NCI-H2227 treated with DMSO at 0.1 percent for 48 hours (cell line): Measurements from ENCODE around the gene KCNG2.
"Not testable (repeated sequence)": the region's sequence is repeated elsewhere in the genome, so short reads cannot be mapped to it uniquely, and the experiment has no call there.

ENCODE experiments used
- DNase-seq: peaks from one replicate; lab custom pipeline; 2025; lab: John Stamatoyannopoulos, UW

The KCNG2 gene

GRCh38 chr18:79853303-79853992, 55.7 kb downstream of the KCNG2 start:
- DNase-seq: no peak

- DNase-seq: no peak
These were observed 56.2 kb downstream of the KCNG2 start for GRCh38 chr18:79853993-79854364.

- no peak for DNase-seq
These were observed 57.6 kb downstream of the KCNG2 start for GRCh38 chr18:79855147-79855933.

GRCh38 chr18:79856119-79857007, 58.6 kb downstream of the KCNG2 start:
- no peak for DNase-seq

GRCh38 chr18:79857082-79857671, 59.4 kb downstream of the KCNG2 start:
- DNase-seq: no peak

- DNase-seq: no peak
These were observed 61.6 kb downstream of the KCNG2 start for GRCh38 chr18:79859314-79859713.

GRCh38 chr18:79861687-79862086, 63.9 kb downstream of the KCNG2 start:
- DNase-seq: no peak

- DNase-seq: no peak
These were observed 64.8 kb downstream of the KCNG2 start for GRCh38 chr18:79862562-79862961.

GRCh38 chr18:79863161-79864005, 65.6 kb downstream of the KCNG2 start:
- DNase-seq: no peak

- DNase-seq: no peak
These were observed 66.4 kb downstream of the KCNG2 start for GRCh38 chr18:79864006-79864725.

GRCh38 chr18:79864955-79865354, 67.2 kb downstream of the KCNG2 start:
- not testable (repeated sequence) for DNase-seq

- not testable (repeated sequence) for DNase-seq
These were observed 68.2 kb downstream of the KCNG2 start for GRCh38 chr18:79865951-79866350.

GRCh38 chr18:79866889-79867574, 69.3 kb downstream of the KCNG2 start:
- no peak for DNase-seq

- DNase-seq: no peak
These were observed 69.9 kb downstream of the KCNG2 start for GRCh38 chr18:79867666-79868065.

GRCh38 chr18:79868168-79868784, 70.5 kb downstream of the KCNG2 start:
- DNase-seq: no peak

- DNase-seq: no peak
These were observed 71.2 kb downstream of the KCNG2 start for GRCh38 chr18:79868811-79869541.

GRCh38 chr18:79869591-79870300, 72.0 kb downstream of the KCNG2 start:
- DNase-seq: no peak
